GM12891 (cell line): ENCODE data around the gene TNNT1.

Experiments
- POLR2A ChIP-seq: IDR thresholded peaks from 2 replicates; pipeline ENCODE4 v1.6.1; 2011; ENCODE audit warnings: low read depth, low read length, control low read depth
- TAF1 ChIP-seq: IDR thresholded peaks from 2 replicates; pipeline ENCODE4 v1.6.1; 2011; ENCODE audit warnings: low read depth, low read length, control low read depth

- TF ChIP-seq POLR2A = no peak
- TF ChIP-seq TAF1 = no peak
Measured at GRCh38 chr19:55173714-55174409, 24.9 kb upstream of the TNNT1 start.
